Central memory CD8-positive, alpha-beta T cell (primary cell): ENCODE results near the gene TLX2.
A peak's percentile ranks its signal among the peaks of the same experiment; 100 is the strongest.

Experiments used
- ATAC-seq: fragments of 150-1000 bp; cut with Tn5 transposase; replicated peaks from 2 replicates; pipeline ENCODE4 v1.10.0; 2022; ENCODE audit warnings: mild to moderate bottlenecking, moderate FRiP score, moderate number of reproducible peaks; ENCODE audit not compliant: poor library complexity, severe bottlenecking; ENCODE audit errors: extremely low read depth
- DNase-seq, 2 donors: peaks; one replicate each; pipeline ENCODE4 v3.0.0; 2021; ENCODE audit warnings: low spot score in 2 of 2
- H3K27ac Mint-ChIP-seq: one replicate; pipeline ENCODE4 v1.8.0; 2022; ENCODE audit warnings: low read depth, mild to moderate bottlenecking, moderate library complexity, mixed read lengths
- H3K27me3 Mint-ChIP-seq: one replicate; pipeline ENCODE4 v1.8.0; 2022; ENCODE audit warnings: mixed read lengths
- H3K36me3 Mint-ChIP-seq: one replicate; pipeline ENCODE4 v1.8.0; 2022; ENCODE audit warnings: mild to moderate bottlenecking, moderate library complexity, mixed read lengths; ENCODE audit not compliant: insufficient read depth
- H3K4me1 Mint-ChIP-seq: one replicate; pipeline ENCODE4 v1.8.0; 2022; ENCODE audit warnings: mixed read lengths
- H3K4me3 Mint-ChIP-seq: one replicate; pipeline ENCODE4 v1.8.0; 2022; ENCODE audit warnings: mild to moderate bottlenecking, moderate library complexity, mixed read lengths
- H3K9me3 Mint-ChIP-seq: one replicate; pipeline ENCODE4 v1.8.0; 2022; ENCODE audit warnings: mixed read lengths

Gene TLX2

DNA sequence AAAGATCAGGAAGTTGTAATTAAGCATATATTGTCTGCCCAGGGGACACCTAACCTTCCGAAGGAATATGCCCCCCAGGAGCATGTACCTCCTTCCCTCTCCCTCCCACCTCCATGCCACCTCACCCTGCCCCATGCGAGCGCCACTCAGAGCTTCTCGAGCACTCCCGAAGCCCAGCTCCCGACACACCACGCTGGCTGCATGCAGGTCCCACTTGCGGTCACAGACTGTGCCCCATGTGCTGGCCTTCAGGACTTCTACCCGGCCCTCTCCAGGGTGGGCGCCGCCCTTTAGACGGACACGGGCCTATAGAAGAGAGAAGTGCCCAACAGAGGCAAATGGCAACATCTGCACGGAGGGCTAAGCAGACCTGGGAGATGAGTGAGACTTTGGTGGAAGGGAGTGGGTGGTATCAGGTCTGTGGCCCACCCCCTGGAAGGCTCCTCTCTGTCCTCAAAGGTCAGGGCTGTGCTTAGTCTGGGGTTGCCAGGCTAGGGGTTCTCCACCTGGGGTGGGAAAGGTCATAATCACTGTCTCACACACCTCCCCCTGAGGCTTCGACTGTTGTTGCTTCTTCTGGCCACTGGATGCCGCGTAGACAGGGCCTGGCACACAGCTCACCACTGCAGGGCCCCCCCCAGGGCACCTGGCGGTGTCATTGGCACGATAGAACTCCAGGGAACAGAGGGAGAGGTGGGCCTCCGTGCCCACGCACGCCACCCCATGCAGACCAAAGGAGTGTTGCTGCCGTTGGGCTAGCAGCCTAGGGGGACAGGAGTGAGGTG, 22.1 kb downstream of the TLX2 start:
- no peak overlapping the region for H3K27ac Mint-ChIP-seq
- peaks cover 32% of the 10 kb centered on the region for H3K27me3 Mint-ChIP-seq
- H3K36me3 Mint-ChIP-seq = peaks cover 3% of the 10 kb centered on the region
- peaks cover 13% of the 10 kb centered on the region for H3K4me1 Mint-ChIP-seq
- H3K4me3 Mint-ChIP-seq = no peak overlapping the region
- DNase-seq = no peak
- no peaks in the 10 kb centered on the region for H3K9me3 Mint-ChIP-seq
- no peak for ATAC-seq

DNA sequence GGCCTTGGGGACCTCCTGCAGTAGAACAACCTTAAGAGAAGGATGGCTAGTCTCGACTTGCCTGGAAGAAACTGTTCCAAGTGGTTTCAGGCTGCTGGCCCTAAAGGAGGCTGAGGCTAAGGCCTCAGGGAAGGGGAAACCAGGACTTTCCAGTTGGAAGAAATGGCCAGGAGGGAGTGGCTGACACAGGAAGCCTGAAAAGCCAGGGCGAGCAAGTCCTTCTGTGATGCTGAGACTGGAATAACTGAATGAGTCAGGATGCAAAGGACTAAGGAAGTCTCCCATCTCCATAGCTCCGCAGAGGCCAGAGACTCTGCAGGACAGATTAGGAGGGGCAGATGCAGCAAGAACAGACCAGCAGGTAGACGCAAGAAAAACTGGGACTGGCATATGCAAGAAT, 22.9 kb downstream of the TLX2 start:
- H3K36me3 Mint-ChIP-seq = peaks cover 3% of the 10 kb centered on the region
- peaks cover 5% of the 10 kb centered on the region for H3K4me1 Mint-ChIP-seq

DNA sequence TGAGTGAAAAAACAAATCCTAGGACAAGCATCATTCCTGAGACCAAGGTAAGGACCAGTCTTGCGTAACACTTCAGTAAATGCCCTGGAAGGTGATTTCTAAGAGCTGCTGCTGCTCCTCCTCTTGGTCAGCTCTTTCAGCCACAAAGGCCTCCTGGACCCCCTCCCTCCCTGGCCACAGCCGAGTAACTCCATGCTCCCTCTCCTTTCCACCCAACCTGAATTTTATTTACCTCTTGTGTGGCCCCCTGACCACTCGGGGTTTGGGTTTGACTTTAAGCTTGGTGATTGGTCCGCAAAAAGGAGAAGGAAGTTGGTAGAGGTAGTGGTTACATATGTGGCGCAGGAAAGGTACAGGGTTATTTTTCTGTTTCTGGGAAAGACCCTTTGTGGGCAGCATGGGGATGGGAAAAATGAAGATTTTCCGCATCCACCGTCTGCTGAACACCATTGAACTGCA, 24.7 kb downstream of the TLX2 start:
- ATAC-seq (no peak), DNase-seq (no peak)
- H3K27ac Mint-ChIP-seq = no peak overlapping the region
- no peaks in the 10 kb centered on the region for H3K9me3 Mint-ChIP-seq
- H3K4me1 Mint-ChIP-seq = no peaks in the 10 kb centered on the region
- peaks cover 1% of the 10 kb centered on the region for H3K36me3 Mint-ChIP-seq
- no peak overlapping the region for H3K4me3 Mint-ChIP-seq
- peaks cover 49% of the 10 kb centered on the region for H3K27me3 Mint-ChIP-seq

More for the DNA sequence above, 22.9 kb downstream of the TLX2 start:
- H3K27ac Mint-ChIP-seq = no peak overlapping the region
- H3K4me3 Mint-ChIP-seq = no peak overlapping the region
- no peaks in the 10 kb centered on the region for H3K9me3 Mint-ChIP-seq
- peaks cover 35% of the 10 kb centered on the region for H3K27me3 Mint-ChIP-seq
- DNase-seq (no peak), ATAC-seq (no peak)

DNA sequence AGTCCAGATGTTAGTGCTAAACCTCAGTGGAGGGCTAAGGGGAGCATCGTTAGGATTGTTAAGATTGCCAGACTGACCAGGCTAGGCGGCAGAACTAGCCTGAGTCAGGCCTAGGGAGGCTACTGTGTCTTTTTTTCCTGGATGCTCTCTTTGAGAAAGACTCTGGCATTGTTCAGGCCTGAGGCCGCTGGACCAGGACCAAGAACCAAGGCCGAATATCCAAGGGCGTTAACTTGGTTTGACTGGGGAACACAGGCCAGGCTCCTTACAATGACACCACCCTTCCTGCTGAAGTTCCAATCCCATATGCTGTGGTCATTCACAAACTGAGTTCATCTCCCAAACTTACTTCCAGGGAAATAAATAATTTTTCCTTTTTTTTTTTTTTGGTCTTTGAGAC, 26.0 kb downstream of the TLX2 start:
- H3K4me1 Mint-ChIP-seq = no peaks in the 10 kb centered on the region
- peaks cover 1% of the 10 kb centered on the region for H3K36me3 Mint-ChIP-seq

DNA sequence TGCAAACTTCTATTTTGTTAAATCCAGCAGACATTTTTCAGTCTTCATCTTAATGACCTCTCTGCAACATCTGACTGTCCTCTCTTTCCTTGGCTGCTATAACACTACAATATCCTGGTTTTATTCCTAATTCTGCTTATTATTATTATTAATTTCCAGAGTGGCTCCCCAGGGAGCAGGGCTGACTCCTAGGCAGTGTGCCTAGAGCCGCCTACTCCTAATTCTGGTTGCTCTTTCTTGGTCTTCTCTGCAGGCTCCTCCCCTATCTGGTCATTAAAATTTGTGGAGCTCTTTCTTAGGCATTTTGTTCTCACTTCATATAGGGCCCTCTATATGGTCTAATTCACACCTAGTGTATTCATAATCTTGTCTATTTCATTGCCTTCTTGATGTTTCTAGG, 28.7 kb downstream of the TLX2 start:
- H3K4me3 Mint-ChIP-seq = no peak overlapping the region
- H3K27me3 Mint-ChIP-seq = peaks cover 50% of the 10 kb centered on the region

More for the DNA sequence above, 26.0 kb downstream of the TLX2 start:
- no peak for ATAC-seq
- H3K27me3 Mint-ChIP-seq = peaks cover 49% of the 10 kb centered on the region
- H3K9me3 Mint-ChIP-seq = no peaks in the 10 kb centered on the region
- DNase-seq = no peak
- H3K4me3 Mint-ChIP-seq = no peak overlapping the region
- no peak overlapping the region for H3K27ac Mint-ChIP-seq

DNA sequence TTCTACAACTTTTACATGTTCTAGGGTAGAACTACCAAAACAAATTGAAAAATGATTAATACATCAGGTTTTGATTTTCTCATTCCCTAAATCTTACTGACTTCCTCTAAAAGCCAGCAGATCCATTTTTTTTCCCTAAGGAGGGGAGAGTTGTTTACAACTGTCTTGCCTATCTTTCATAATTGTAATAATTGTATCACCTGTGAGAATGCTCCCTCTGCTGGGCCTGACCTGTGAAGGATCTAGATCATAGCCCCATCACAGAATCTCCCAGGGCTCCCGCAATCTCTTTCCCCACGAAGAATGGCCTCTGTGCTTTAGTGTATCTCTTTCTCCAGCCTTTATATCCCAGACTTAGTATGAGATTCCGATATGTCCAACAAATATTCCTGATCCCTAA, 30.4 kb downstream of the TLX2 start:
- H3K36me3 Mint-ChIP-seq = no peaks in the 10 kb centered on the region
- H3K27me3 Mint-ChIP-seq = peaks cover 45% of the 10 kb centered on the region
- H3K9me3 Mint-ChIP-seq = no peaks in the 10 kb centered on the region
- no peak overlapping the region for H3K4me3 Mint-ChIP-seq
- no peak for ATAC-seq
- H3K27ac Mint-ChIP-seq = no peak overlapping the region
- no peaks in the 10 kb centered on the region for H3K4me1 Mint-ChIP-seq
- DNase-seq = no peak

More for the DNA sequence above, 28.7 kb downstream of the TLX2 start:
- H3K4me1 Mint-ChIP-seq = no peaks in the 10 kb centered on the region
- ATAC-seq (no peak), DNase-seq (no peak)
- H3K36me3 Mint-ChIP-seq = no peaks in the 10 kb centered on the region
- H3K27ac Mint-ChIP-seq = no peak overlapping the region
- no peaks in the 10 kb centered on the region for H3K9me3 Mint-ChIP-seq

DNA sequence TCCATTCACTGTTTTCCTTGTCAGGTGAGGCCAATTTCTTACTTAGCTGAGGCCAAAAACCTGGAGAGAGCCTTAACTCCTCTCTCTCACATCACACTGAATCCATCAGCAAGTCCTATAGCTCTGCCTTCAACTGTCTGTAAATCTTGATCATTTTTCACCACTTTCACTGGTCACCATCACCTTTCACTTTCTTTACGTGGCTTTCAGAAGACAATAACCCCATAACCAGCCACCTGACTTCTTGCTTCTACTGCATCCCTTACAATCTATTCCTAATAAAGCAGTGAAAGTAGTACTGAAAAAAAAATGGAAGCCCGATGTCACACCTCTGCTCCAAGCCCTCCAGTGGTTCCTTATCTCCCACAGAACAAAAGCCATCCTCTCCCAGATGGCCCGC, 31.8 kb downstream of the TLX2 start:
- no peak for DNase-seq
- Mint-ChIP-seq H3K4me1 (no peaks in the 10 kb centered on the region), H3K9me3 (no peaks in the 10 kb centered on the region), H3K27ac (no peak overlapping the region), H3K27me3 (peaks cover 55% of the 10 kb centered on the region), H3K4me3 (no peak overlapping the region), H3K36me3 (no peaks in the 10 kb centered on the region)
- ATAC-seq = no peak

DNA sequence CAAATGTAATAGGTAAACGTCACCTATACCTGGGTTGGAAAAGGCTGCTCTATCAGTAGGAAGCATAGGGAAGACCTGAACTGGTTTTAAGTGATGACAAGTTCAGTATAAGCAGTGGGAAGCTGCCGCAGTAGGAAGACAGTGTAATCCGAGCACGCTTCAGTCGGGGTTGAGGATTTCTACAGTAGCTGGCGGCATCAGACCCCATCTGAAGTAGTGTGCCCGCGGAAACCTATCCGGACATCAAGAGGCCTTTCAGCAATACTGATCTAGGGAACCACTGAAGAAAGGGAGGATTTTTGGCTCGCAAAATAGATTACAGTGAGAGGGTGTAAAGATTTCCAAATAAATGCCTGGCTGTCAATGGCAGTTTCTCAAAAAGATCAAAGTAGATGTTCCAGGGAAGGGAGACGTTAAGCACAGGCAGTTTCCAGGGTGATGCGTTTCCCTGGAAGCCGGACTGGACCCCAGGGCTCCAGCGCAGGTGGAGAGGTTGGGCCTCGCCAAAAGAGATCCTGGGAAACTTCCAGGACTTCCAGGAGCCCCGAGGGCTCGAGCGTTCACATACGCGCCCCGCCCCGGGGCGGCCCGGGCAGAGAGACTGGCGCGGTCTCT, 34.1 kb downstream of the TLX2 start:
- H3K4me3 Mint-ChIP-seq = peak overlapping the region; percentile 40
- no peak for DNase-seq
- no peak overlapping the region for H3K27ac Mint-ChIP-seq
- ATAC-seq = no peak
- H3K4me1 Mint-ChIP-seq = peaks cover under 1% of the 10 kb centered on the region
- H3K36me3 Mint-ChIP-seq = peaks cover 3% of the 10 kb centered on the region
- H3K9me3 Mint-ChIP-seq = no peaks in the 10 kb centered on the region
- H3K27me3 Mint-ChIP-seq = peaks cover 48% of the 10 kb centered on the region

DNA sequence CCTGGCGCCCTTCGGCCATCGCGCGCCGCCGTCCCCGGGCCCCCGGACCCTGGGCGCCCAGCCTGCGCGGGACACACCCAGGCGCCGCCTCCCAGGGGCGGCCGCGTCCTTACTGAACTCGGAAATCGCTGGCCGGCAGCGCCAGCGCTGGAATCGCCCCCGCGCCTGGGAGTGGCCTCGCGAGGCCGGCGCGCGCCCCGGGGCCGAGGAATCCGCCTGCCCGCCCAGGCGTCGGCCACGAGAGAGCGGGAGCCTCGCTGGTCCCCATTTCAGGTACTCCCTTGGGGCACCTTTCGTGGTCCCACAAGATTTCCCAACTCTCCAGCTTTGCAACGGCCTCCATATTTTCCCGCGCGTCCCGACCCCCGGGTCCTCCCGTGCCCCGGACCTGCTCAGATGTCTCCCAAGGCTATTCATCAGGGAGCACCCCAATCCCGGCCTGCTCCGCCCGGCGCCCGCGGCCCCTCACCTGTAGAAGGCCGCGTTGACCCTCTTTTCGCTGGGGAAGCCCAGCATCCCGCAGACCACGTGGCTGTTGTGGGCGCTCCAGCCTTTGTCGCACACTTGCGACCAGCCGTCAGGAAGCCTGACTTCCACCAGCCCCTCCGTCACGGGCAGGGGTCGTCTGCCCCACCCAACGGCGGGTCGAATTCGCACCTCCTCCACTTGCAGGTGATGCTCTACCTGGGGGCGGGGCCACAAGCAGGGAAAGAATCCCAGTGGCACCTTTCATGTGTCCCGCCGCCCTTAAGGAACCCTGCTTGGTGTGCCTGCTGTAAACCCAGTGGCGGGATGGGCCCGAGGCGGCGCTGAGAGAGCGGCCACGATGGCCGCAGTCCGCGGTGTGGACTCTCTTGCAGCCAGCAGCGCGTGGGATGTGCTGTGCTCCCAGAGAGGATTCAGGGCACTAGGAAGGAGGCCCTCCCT, 34.9 kb downstream of the TLX2 start:
- peaks cover 9% of the 10 kb centered on the region for H3K36me3 Mint-ChIP-seq
- H3K27me3 Mint-ChIP-seq = peaks cover 47% of the 10 kb centered on the region
- H3K27ac Mint-ChIP-seq = no peak overlapping the region
- no peak for DNase-seq
- no peak for ATAC-seq
- no peaks in the 10 kb centered on the region for H3K9me3 Mint-ChIP-seq
- H3K4me1 Mint-ChIP-seq = peaks cover 5% of the 10 kb centered on the region
- H3K4me3 Mint-ChIP-seq = peak overlapping the region; percentile 21

DNA sequence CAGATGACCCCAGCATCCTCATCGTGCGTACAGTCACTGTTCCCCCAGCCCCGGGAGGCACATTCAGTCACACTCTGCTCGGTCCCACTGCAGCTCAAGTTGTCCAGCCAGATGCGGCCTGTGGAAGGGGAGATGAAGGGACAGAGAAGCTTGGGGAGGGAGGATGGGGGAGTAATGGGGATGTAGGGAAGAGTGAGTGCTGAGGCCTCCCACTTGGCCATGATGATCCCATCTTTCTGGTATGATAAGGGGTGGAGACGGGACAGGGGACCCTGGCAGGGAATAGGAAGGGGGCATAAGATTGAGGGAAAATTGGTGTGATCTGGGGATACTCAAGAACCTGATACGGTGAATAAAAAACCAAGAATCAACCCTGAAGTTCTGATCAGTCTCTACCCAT, 36.0 kb downstream of the TLX2 start:
- H3K27ac Mint-ChIP-seq = no peak overlapping the region
- H3K4me3 Mint-ChIP-seq = no peak overlapping the region
- peaks cover 19% of the 10 kb centered on the region for H3K36me3 Mint-ChIP-seq
- peaks cover 8% of the 10 kb centered on the region for H3K4me1 Mint-ChIP-seq
- ATAC-seq (no peak), DNase-seq (no peak)
- H3K9me3 Mint-ChIP-seq = no peaks in the 10 kb centered on the region
- H3K27me3 Mint-ChIP-seq = peaks cover 47% of the 10 kb centered on the region

DNA sequence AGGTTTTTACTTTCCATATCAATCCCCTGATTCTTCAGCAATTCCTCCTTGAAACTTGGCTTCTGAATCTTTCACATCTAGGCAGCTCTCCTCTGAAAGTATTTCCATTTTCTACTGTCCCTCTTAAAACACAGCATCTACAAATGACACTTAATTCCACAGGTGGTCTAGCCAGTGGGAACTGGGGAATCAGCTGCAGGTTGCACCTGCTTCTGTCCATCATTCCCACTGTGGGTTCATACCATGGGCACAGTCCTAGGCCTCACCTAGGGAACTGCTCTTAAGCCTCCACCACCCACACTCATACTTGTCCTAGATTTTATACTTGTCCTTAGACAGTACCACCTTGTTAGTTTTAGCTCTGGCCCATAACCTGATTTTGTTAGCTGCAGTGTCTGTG, 37.3 kb downstream of the TLX2 start:
- DNase-seq (no peak), ATAC-seq (no peak)
- peaks cover 47% of the 10 kb centered on the region for H3K27me3 Mint-ChIP-seq
- H3K4me1 Mint-ChIP-seq = peaks cover 12% of the 10 kb centered on the region
- H3K27ac Mint-ChIP-seq = no peak overlapping the region
- no peak overlapping the region for H3K4me3 Mint-ChIP-seq
- peaks cover 27% of the 10 kb centered on the region for H3K36me3 Mint-ChIP-seq
- no peaks in the 10 kb centered on the region for H3K9me3 Mint-ChIP-seq
